Pancreas (tissue), 10 donors: ENCODE measurements around the gene PRR14L. TPM values are rescaled to one million over a fixed set of nuclear protein-coding genes. Genes with fewer than 3 reads are reported as not detected.
A peak's percentile ranks its signal among the peaks of the same experiment; 100 is the strongest.
"Not testable (repeated sequence)": the region's sequence is repeated elsewhere in the genome, so short reads cannot be mapped to it uniquely, and the experiment has no call there.

Experiments used
- ATAC-seq, 4 donors: fragments of 200-7000 bp; cut with Tn5 transposase; one replicate each; pipeline versions ENCODE4 v1.8.0 to v1.9.1; 2020; ENCODE audit warnings: mild to moderate bottlenecking in 4 of 4, moderate library complexity in 4 of 4
- DNase-seq, 6 donors: peaks; one replicate each; pipeline ENCODE4 v3.0.0-alpha.2; 2020
- FAIRE-seq: peaks from 2 replicates; lab custom pipeline; 2012; peaks lifted over from hg19 to GRCh38; lab: Jason Lieb, UNC
- H3K27ac ChIP-seq, 4 donors: fragments of 200-600 bp; sonication (generic); 1 replicate in 3 of 4; 2 replicates in 1 of 4; pipeline versions ENCODE4 v1.5.0 to v1.8.0; 2020
- H3K27me3 ChIP-seq, 4 donors: fragments of 200-600 bp; one replicate each; pipeline ENCODE4 v1.8.0; 2021
- H3K36me3 ChIP-seq, 3 donors: fragments of 200-600 bp; sonication (generic) in 1 of 3; one replicate each; pipeline versions ENCODE4 v1.5.0 to v1.8.0; 2020 to 2021
- H3K4me1 ChIP-seq, 3 donors: fragments of 200-600 bp; one replicate each; pipeline ENCODE4 v1.8.0; 2021
- H3K4me3 ChIP-seq, 4 donors: fragments of 200-600 bp; sonication (generic) in 2 of 4; one replicate each; pipeline versions ENCODE4 v1.5.0 to v1.8.0; 2020 to 2021
- H3K9me3 ChIP-seq, 4 donors: fragments of 200-600 bp; one replicate each; pipeline ENCODE4 v1.8.0; 2021
- CTCF ChIP-seq, 4 donors: fragments of 200-600 bp; sonication (generic) in 3 of 4; IDR thresholded peaks; one replicate each; pipeline versions ENCODE4 v1.5.0 to v1.8.0; 2021; ENCODE audit warnings: antibody characterized with exemption in 4 of 4
- WGBS, 2 donors: extraction: QIAGEN DNeasy Blood & Tissue Kit; methylation state at CpG; one replicate each; pipeline ENCODE4 v1.1.7; 2013; 5-methylcytosine and 5-hydroxymethylcytosine counted together
- intact Hi-C, 3 donors: fragments of 100-400 bp; cut with DNase I; formaldehyde crosslinking; loops; one replicate each; pipeline versions ENCODE4 v1.11.1 to v1.14.2; 2022
- polyA plus RNA-seq, 2 donors: library from polyadenylated mRNA; stranded (reverse); fragments of 200-250 nt; gene quantifications; one replicate each; pipeline ENCODE4 v1.2.3, GENCODE V29; 2013
- total RNA-seq, 6 donors: library from RNA; stranded (reverse); fragmentation: NEBNext Ultra II Directional in 4 of 6; extraction: Animal tissue kit (Norgen Biotek cat#: 25700) in 4 of 6; gene quantifications; one replicate each; pipeline versions ENCODE4 v1.2.1 to v1.2.4, GENCODE V29; 2021 to 2023
- donor health status: healthy with polysubstance abuse.
- donor health status: DM: no; HTN: no; CAD: no; lungs with moderate emphysema.
- donor health status: DM: no; HTN: no; CAD: no.
- donor health status: control.
- donor health status: control.
- donor health status: Bipolar disorder and iron deficiency.
- donor health status: DM: yes; HTN: yes; CAD: no.
- donor health status: DM: no; HTN: no; CAD: no.
- donor health status: DM: no; HTN: no; CAD: no.
- donor health status: DM: yes; HTN: yes; CAD: no.

Gene PRR14L
- total and polyA plus RNA-seq, 8 donors = 5.3 to 32.8 (median 17.6) TPM

- Histone ChIP-seq H3K4me3 (no peak overlapping the region), H3K27me3 (no peaks in the 10 kb centered on the region), H3K4me1 (peaks cover 0 to 21% (median 5%) of the 10 kb centered on the region in 3 donors), H3K9me3 (no peaks in the 10 kb centered on the region), H3K36me3 (no peaks in the 10 kb centered on the region), H3K27ac (no peak overlapping the region)
- FAIRE-seq (no peak), DNase-seq (no peak), ATAC-seq (no peak)
- intact Hi-C loops = no loop called here
- 77 to 90% methylated on average over 3 of the region's 3 CpGs for WGBS, 2 donors
- no peak for TF ChIP-seq CTCF (IDR thresholded peaks at IDR 0.05)
These were observed 7.8 kb downstream of the PRR14L start for GRCh38 chr22:31742115-31742514.

DNA sequence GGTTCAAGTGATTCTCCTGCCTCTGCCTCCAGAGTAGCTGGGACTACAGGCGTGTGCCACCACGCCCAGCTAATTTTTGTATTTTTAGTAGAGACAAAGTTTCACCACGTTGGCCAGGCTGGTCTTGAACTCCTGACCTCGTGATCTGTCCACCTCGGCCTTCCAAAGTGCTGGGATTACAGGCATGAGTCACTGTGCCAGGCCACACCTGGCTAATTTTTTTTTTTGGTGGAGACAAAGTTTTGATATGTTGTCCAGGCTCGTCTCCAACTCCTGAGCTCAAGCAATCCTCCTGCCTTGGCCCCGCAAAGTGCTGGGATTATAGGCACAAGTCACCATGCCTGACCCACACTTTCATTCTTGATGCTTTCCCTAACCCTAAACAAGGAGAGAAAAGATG is 9.6 kb downstream of the PRR14L start:
- intact Hi-C loops, DNase-seq, FAIRE-seq, H3K9me3 ChIP-seq, H3K4me3 ChIP-seq, H3K27me3 ChIP-seq, H3K36me3 ChIP-seq: not testable (repeated sequence)
- ATAC-seq = peak in 3 of 4 donors; percentile 8 to 21 (median 12)
- WGBS, 2 donors = 48 to 55% methylated on average over 7 of the region's 7 CpGs
- H3K27ac ChIP-seq = peak overlapping the region in 3 of 4 donors; percentile 22 to 52 (median 33)
- H3K4me1 ChIP-seq = peaks cover 0 to 21% (median 5%) of the 10 kb centered on the region in 3 donors

DNA sequence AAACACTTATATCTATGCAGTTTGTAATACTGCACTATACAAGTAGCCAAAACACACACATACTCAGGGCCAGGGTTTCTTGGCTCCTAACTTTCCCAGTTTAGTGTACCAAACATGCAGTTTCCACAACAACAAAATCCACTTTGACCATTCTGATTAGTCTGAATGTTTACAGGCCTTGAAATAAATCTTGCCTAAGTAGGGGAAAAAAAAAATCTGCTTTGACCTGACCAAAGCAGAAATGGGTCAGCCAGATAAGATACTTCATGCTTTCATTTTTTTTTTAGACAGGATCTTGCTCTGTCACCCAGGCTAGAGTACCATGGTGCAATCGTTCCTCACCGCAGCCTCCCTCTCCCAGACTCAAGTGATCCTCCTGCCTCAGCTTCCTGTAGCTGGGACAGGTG is 10.1 kb downstream of the PRR14L start:
- FAIRE-seq (no peak), DNase-seq (peak in 1 of 6 donors; percentile 63), ATAC-seq (peak; percentile 87 to 95 (median 91))
- no peak for TF ChIP-seq CTCF (IDR thresholded peaks at IDR 0.05)
- peaks cover 0 to 21% (median 5%) of the 10 kb centered on the region in 3 donors for H3K4me1 ChIP-seq
- no peaks in the 10 kb centered on the region for H3K36me3 ChIP-seq
- H3K4me3 ChIP-seq = no peak overlapping the region
- no peaks in the 10 kb centered on the region for H3K9me3 ChIP-seq
- WGBS, 2 donors = 22 to 31% methylated on average over 2 of the region's 2 CpGs
- peak overlapping the region in 3 of 4 donors; percentile 22 to 52 (median 33) for H3K27ac ChIP-seq
- no peaks in the 10 kb centered on the region for H3K27me3 ChIP-seq
- intact Hi-C loops = no loop called here

- ATAC-seq (peak in 1 of 4 donors; percentile 17), FAIRE-seq (no peak), DNase-seq (no peak)
- no peaks in the 10 kb centered on the region for H3K27me3 ChIP-seq
- H3K27ac ChIP-seq = no peak overlapping the region
- TF ChIP-seq CTCF (IDR thresholded peaks at IDR 0.05) = no peak
- H3K36me3 ChIP-seq = no peaks in the 10 kb centered on the region
- no peak overlapping the region for H3K4me3 ChIP-seq
- H3K9me3 ChIP-seq = no peaks in the 10 kb centered on the region
- WGBS, 2 donors = 48 to 62% methylated on average over 2 of the region's 2 CpGs
- H3K4me1 ChIP-seq = peaks cover 0 to 21% (median 5%) of the 10 kb centered on the region in 3 donors
- intact Hi-C loops = no loop called here
These were observed 11.4 kb downstream of the PRR14L start for GRCh38 chr22:31738566-31738965.

DNA sequence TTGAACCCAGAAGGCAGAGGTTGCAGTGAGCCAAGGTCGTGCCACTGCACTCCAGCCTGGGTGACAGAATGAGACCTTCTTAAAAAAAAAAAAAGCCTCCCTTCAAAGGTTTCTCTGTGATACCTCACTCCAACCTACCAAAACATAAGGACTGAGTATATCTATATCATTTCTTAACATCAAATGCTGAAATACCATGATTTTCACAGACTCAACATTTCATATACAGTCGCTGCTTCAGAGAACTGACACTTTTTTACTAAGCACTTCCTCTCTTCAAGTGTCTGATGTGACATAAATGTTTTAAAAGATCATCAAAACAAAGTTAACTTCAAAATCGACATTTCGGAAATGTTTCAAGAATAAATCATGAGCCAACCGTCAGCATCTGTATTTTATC is 12.0 kb downstream of the PRR14L start:
- WGBS, 2 donors = 85 to 87% methylated on average over 5 of the region's 5 CpGs
- Histone ChIP-seq H3K36me3 (no peaks in the 10 kb centered on the region), H3K4me3 (no peak overlapping the region), H3K9me3 (no peaks in the 10 kb centered on the region), H3K27ac (no peak overlapping the region), H3K4me1 (peaks cover 0 to 21% (median 5%) of the 10 kb centered on the region in 3 donors), H3K27me3 (no peaks in the 10 kb centered on the region)
- TF ChIP-seq CTCF (IDR thresholded peaks at IDR 0.05) = no peak
- intact Hi-C loops = no loop called here
- ATAC-seq (no peak), DNase-seq (no peak), FAIRE-seq (no peak)
